DND-41 (cell line): ENCODE data around the gene NSMF.

ENCODE experiments used
- CTCF ChIP-seq: IDR thresholded peaks from 2 replicates; pipeline ENCODE4 v1.5.1; 2012; ENCODE audit warnings: borderline replicate concordance, low read length, moderate library complexity, mild to moderate bottlenecking; ENCODE audit not compliant: poor library complexity, severe bottlenecking; ENCODE audit errors: extremely low read depth
- EZH2 ChIP-seq: IDR thresholded peaks from 3 replicates; pipeline ENCODE4 v1.6.1; 2012; ENCODE audit warnings: borderline replicate concordance, low read depth, mild to moderate bottlenecking, moderate library complexity, low read length, inconsistent platforms; ENCODE audit not compliant: severe bottlenecking

GRCh38 chr9:137446851-137447471, 12.2 kb downstream of the NSMF start:
- no peak for TF ChIP-seq CTCF
- no peak for TF ChIP-seq EZH2
